K562 (cell line): ENCODE data around the gene CCDC167. TPM values are rescaled to one million over a fixed set of nuclear protein-coding genes. Genes with fewer than 3 reads are reported as not detected.
A peak's percentile ranks its signal among the peaks of the same experiment; 100 is the strongest.

Experiments
- ATAC-seq: fragments of 200-7000 bp; cut with Tn5 transposase; 3 replicates; pipeline ENCODE4 v1.9.1; 2020; ENCODE audit warnings: moderate library complexity
- BruUV-seq: library from RNA; stranded (reverse); fragments of 400-500 nt; replicated peaks from 2 replicates; lab custom pipeline; 2021; lab: Mats Ljungman, UMichigan
- CTCF ChIA-PET: fragments of 300-600 bp; formaldehyde crosslinking; extraction: SDS; loops from one replicate; lab custom pipeline; 2021; ENCODE audit warnings: low intra/inter-chr PET ratio; lab: Yijun Ruan, JAX
- POLR2A ChIA-PET: fragments of 300-600, 350-650 bp; sonication (Branson Sonifier 250); formaldehyde crosslinking; extraction: SDS; loops from one replicate; lab custom pipeline; 2021; ENCODE audit warnings: antibody characterized with exemption, inconsistent platforms; lab: Yijun Ruan, JAX
- DNase-seq, 4 experiments: peaks; one replicate each; pipeline versions ENCODE4 v3.0.0 to v3.0.0-alpha.2; 2011 to 2018; ENCODE audit warnings: low spot score in 3 of 4, mixed read lengths in 3 of 4; ENCODE audit errors: extremely low read depth in 1 of 4
- FAIRE-seq: peaks from 2 replicates; lab custom pipeline; 2011; peaks lifted over from hg19 to GRCh38; lab: Jason Lieb, UNC
- H2AFZ ChIP-seq: 2 replicates; pipeline ENCODE4 v1.6.0; 2011; ENCODE audit warnings: low read depth, low read length, control low read depth, inconsistent platforms
- H3K27ac ChIP-seq: fragments of 200-600 bp; 3 replicates; pipeline ENCODE4 v1.8.0; 2011; ENCODE audit warnings: low read depth, mild to moderate bottlenecking, control low read depth, inconsistent platforms, low read length, moderate library complexity, mixed read lengths; ENCODE audit errors: extremely low read depth
- H3K27me3 ChIP-seq, 2 experiments: fragments of 300-600 bp in 1 of 2; 2 replicates in 1 of 2; 3 replicates in 1 of 2; pipeline versions ENCODE4 v1.6.0 to v1.8.0; 2011; ENCODE audit warnings: inconsistent platforms in 2 of 2, low read length in 2 of 2, mild to moderate bottlenecking in 1 of 2, mixed read lengths in 1 of 2, moderate library complexity in 1 of 2; ENCODE audit not compliant: control insufficient read depth in 2 of 2, insufficient read depth in 2 of 2
- H3K36me3 ChIP-seq: fragments of 300-600 bp; 3 replicates; pipeline ENCODE4 v1.8.0; 2011; ENCODE audit warnings: mild to moderate bottlenecking, low read length, inconsistent platforms; ENCODE audit not compliant: control insufficient read depth, insufficient read depth
- H3K4me1 ChIP-seq, 2 experiments: fragments of 200-600 bp in 1 of 2; replicated peaks in 1 of 2; 2 replicates in 1 of 2; 3 replicates in 1 of 2; pipeline versions ENCODE4 v1.5.1 to v1.8.0; 2011; ENCODE audit warnings: inconsistent platforms in 2 of 2, low read length in 2 of 2, mild to moderate bottlenecking in 1 of 2, mixed read lengths in 1 of 2, moderate library complexity in 1 of 2; ENCODE audit not compliant: control insufficient read depth in 2 of 2, insufficient read depth in 2 of 2
- H3K4me2 ChIP-seq: 2 replicates; pipeline ENCODE4 v1.6.1; 2011; ENCODE audit warnings: low read length, control low read depth, inconsistent platforms, mixed read lengths; ENCODE audit not compliant: insufficient read depth
- H3K4me3 ChIP-seq: fragments of 200-600 bp; sonication (generic), shearing (Covaris generic); 2 replicates; pipeline ENCODE4 v1.5.1; 2016; ENCODE audit warnings: control low read depth, inconsistent platforms
- H3K79me2 ChIP-seq: fragments of 200-600 bp; 3 replicates; pipeline ENCODE4 v1.8.0; 2011; ENCODE audit warnings: low read length, inconsistent platforms; ENCODE audit not compliant: control insufficient read depth, insufficient read depth
- H3K9ac ChIP-seq, 2 experiments: 2 replicates each; pipeline versions ENCODE4 v1.6.0 to v1.6.1; 2011; ENCODE audit warnings: low read depth in 2 of 2, low read length in 2 of 2, control low read depth in 1 of 2, inconsistent platforms in 1 of 2, mild to moderate bottlenecking in 1 of 2, mixed read lengths in 1 of 2; ENCODE audit not compliant: insufficient read depth in 1 of 2
- H3K9me1 ChIP-seq: one replicate; pipeline ENCODE4 v1.6.0; 2011; ENCODE audit warnings: inconsistent platforms, mild to moderate bottlenecking, low read length, moderate library complexity; ENCODE audit not compliant: control insufficient read depth, insufficient read depth
- H3K9me3 ChIP-seq: replicated peaks from 2 replicates; pipeline ENCODE4 v1.5.1; 2011; ENCODE audit warnings: low read depth, low read length, inconsistent platforms; ENCODE audit not compliant: control insufficient read depth, insufficient read depth
- H4K20me1 ChIP-seq: replicated peaks from 2 replicates; pipeline ENCODE4 v1.6.1; 2011; ENCODE audit warnings: low read length, inconsistent platforms, mixed read lengths; ENCODE audit not compliant: control insufficient read depth, insufficient read depth
- E2F4 ChIP-seq: sonication (generic); formaldehyde crosslinking; IDR thresholded peaks from 2 replicates; pipeline ENCODE4 v1.8.0; 2022; ENCODE audit warnings: mild to moderate bottlenecking, low read depth, missing genetic modification reagents
- HNRNPUL1 ChIP-seq: fragments of 200-400 bp; formaldehyde crosslinking; IDR thresholded peaks from 2 replicates; pipeline ENCODE4 v1.6.1; 2017; ENCODE audit warnings: low read length
- KLF1 ChIP-seq: fragments of 450-650 bp; IDR thresholded peaks from 2 replicates; pipeline ENCODE4 v1.6.1; 2016; ENCODE audit warnings: missing genetic modification characterization, missing compliant biosample characterization
- RBM25 ChIP-seq: fragments of 200-400 bp; formaldehyde crosslinking; IDR thresholded peaks from 2 replicates; pipeline ENCODE4 v1.6.1; 2018; ENCODE audit warnings: low read length, low read depth, moderate library complexity; ENCODE audit not compliant: severe bottlenecking
- ZBTB11 ChIP-seq, 3 experiments: fragments of 200-800 bp in 1 of 3; fragments of 250-450 bp in 1 of 3; fragments of 450-650 bp in 1 of 3; sonication (Bioruptor Pico) in 1 of 3; sonication (Bioruptor generic) in 1 of 3; formaldehyde crosslinking in 1 of 3; IDR thresholded peaks; 2 replicates each; pipeline versions ENCODE4 v1.6.1 to v1.8.0; 2016 to 2022; ENCODE audit warnings: mild to moderate bottlenecking in 2 of 3, missing genetic modification characterization in 2 of 3, missing compliant biosample characterization in 1 of 3, moderate library complexity in 1 of 3
- ZNF232 ChIP-seq: sonication (generic); formaldehyde crosslinking; IDR thresholded peaks from 2 replicates; pipeline ENCODE4 v1.8.0; 2022; ENCODE audit warnings: mild to moderate bottlenecking, missing genetic modification reagents
- ZNF282 ChIP-seq: sonication (generic); formaldehyde crosslinking; IDR thresholded peaks from 2 replicates; pipeline ENCODE4 v1.8.1; 2023; ENCODE audit warnings: missing genetic modification reagents
- ZNF398 ChIP-seq: fragments of 250-450 bp; sonication (Bioruptor Pico); IDR thresholded peaks from 2 replicates; pipeline ENCODE4 v1.8.0; 2021; ENCODE audit warnings: moderate library complexity, mild to moderate bottlenecking, inconsistent platforms
- ZNF551 ChIP-seq: fragments of 250-450 bp; sonication (Bioruptor Pico); IDR thresholded peaks from 2 replicates; pipeline ENCODE4 v1.5.0; 2021; ENCODE audit warnings: mild to moderate bottlenecking, moderate library complexity
- ZNF561 ChIP-seq: fragments of 450-650 bp; formaldehyde crosslinking; conservative IDR thresholded peaks from 2 replicates; pipeline ENCODE4 v1.4.0; 2020; ENCODE audit warnings: mild to moderate bottlenecking, moderate library complexity
- WGBS: fragments of 100-300 bp; shearing (Covaris generic); methylation state at CpG from one replicate; pipeline ENCODE4 v1.1.6; 2016; ENCODE audit warnings: low coverage, mixed read lengths; ENCODE audit not compliant: insufficient coverage; ENCODE audit errors: missing lambda C conversion rate; 5-methylcytosine and 5-hydroxymethylcytosine counted together
- in situ Hi-C: fragments of 300-500 bp; cut with MboI; formaldehyde crosslinking; loops from 4 replicates; pipeline ENCODE4 v1.15.0; 2018; ENCODE audit warnings: inconsistent platforms, mixed read lengths
- intact Hi-C: fragments of 100-400 bp; cut with micrococcal nuclease; formaldehyde crosslinking; loops from 2 replicates; pipeline ENCODE4 v1.14.2; 2022
- polyA plus RNA-seq, 8 experiments: library from polyadenylated mRNA; depleted of rRNA in 4 of 8; stranded (reverse) in 5 of 8; unstranded in 3 of 8; fragments of >200 nt; fragmentation: Nextera tagmentation in 2 of 8; fragmentation: Illumina TruSeq in 1 of 8; extraction: Ambion mirVana in 2 of 8; extraction: Trizol in 1 of 8; gene quantifications; 2 replicates each; pipeline versions ENCODE4 v1.2.1 to v1.2.3, GENCODE V29; 2011 to 2014; ENCODE audit warnings: inconsistent platforms in 1 of 8, missing spikeins in 1 of 8
- total RNA-seq, 7 experiments: library from RNA; depleted of rRNA in 6 of 7; stranded (reverse); fragments of >200 nt in 6 of 7; fragmentation: Illumina TruSeq in 2 of 7; extraction: Trizol in 2 of 7; gene quantifications; 2 replicates each; pipeline versions ENCODE4 v1.2.1 to v1.2.3, GENCODE V29; 2011 to 2021; ENCODE audit warnings: low replicate concordance in 1 of 7

The CCDC167 gene
- total and polyA plus RNA-seq, 9 of the 15 experiments (the other 6 are each of a cell fraction or from before 2014, with no cell fraction given) = 26.0 to 114 (median 45.2) TPM

- no peak for TF ChIP-seq ZNF398 (CRISPR knock-in tag)
- no peak for TF ChIP-seq ZNF282 (CRISPR knock-in tag)
- no peak for TF ChIP-seq KLF1 (tag)
- no peak for TF ChIP-seq E2F4 (CRISPR knock-in tag)
- no peak for TF ChIP-seq ZNF551
- no peak for TF ChIP-seq HNRNPUL1
- TF ChIP-seq ZNF232 (CRISPR knock-in tag) = no peak
- no peak for TF ChIP-seq ZNF561 (CRISPR knock-in tag)
- TF ChIP-seq, all 486 proteins: peak for 0
Observed at GRCh38 chr6:37523412-37523811, 23.7 kb upstream of the CCDC167 start (continued).

- H3K9ac ChIP-seq = no peak overlapping the region
- ATAC-seq (no peak), FAIRE-seq (no peak), DNase-seq (no peak)
- H3K9me1 ChIP-seq = no peaks in the 10 kb centered on the region
- TF ChIP-seq ZBTB11 (CRISPR knock-in tag; IDR thresholded peaks at IDR 0.05) = no peak
- TF ChIP-seq RBM25 = peak; percentile 57
- ChIA-PET CTCF (no interaction called here), POLR2A (no interaction called here)
- WGBS = 0% methylated on average over 3 of the region's 3 CpGs
- H3K36me3 ChIP-seq = no peaks in the 10 kb centered on the region
- no peaks in the 10 kb centered on the region for H3K79me2 ChIP-seq
- no peaks in the 10 kb centered on the region for H4K20me1 ChIP-seq
- no peak overlapping the region for H2AFZ ChIP-seq
- BruUV-seq = no TSS peak
- intact Hi-C loops = no loop called here
- in situ Hi-C loops = no loop called here
- H3K27me3 ChIP-seq = peaks cover 40 to 67% of the 10 kb centered on the region in 2 experiments
- no peak overlapping the region for H3K4me2 ChIP-seq
- no peaks in the 10 kb centered on the region for H3K9me3 ChIP-seq
- H3K4me1 ChIP-seq = no peaks in the 10 kb centered on the region
- H3K4me3 ChIP-seq = no peak overlapping the region
- no peak overlapping the region for H3K27ac ChIP-seq
Observed at GRCh38 chr6:37522836-37523235, 23.1 kb upstream of the CCDC167 start.
